ENCODE data around the gene PRDX5. TPM values are rescaled to one million over a fixed set of nuclear protein-coding genes. Genes with fewer than 3 reads are reported as not detected.
A peak's percentile ranks its signal among the peaks of the same experiment; 100 is the strongest.
"Not testable (repeated sequence)": the region's sequence is repeated elsewhere in the genome, so short reads cannot be mapped to it uniquely, and the experiment has no call there.

PRDX5 gene
- total RNA-seq, 2 donors from 2014 or later, result 401 to 435 TPM

DNA sequence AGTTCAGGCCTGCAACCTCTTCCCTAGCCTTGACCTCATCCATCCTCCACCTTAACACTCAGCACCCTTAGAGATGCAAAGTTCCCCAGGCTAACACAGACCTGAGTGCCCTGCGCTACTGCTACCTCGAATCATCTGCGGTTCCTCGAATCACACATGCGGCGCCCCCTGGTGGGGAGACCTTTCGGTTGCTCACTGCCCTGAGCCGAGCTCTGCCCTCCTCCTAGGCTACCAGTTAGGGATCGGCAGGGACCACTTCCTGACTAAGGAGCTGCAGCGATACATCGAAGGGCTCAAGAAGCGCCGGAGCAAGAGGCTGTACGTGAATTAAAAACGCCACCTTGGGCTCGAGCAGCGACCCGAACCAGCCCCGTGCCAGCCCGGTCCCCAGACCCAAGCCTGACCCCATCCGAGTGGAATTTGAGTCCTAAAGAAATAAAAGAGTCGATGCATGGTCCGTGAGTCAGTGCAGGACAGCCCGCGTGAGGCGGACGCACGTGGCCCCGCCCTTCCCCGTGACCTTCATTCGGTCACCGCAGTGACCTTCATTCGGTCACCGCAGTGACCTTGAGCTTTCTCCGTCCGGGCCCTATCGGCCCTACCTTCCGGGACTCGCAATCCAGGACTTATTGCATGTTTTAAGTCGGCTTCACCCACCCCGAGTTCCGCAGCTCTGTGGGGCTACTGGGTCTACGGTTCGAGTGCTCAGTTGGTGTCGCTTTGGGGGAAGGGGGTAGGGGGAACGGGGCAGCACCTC, 13.4 kb upstream of the PRDX5 start:
- DNase-seq (ENCODE audit: low spot score), result peak; percentile 96
- TF ChIP-seq, protein P1, sequence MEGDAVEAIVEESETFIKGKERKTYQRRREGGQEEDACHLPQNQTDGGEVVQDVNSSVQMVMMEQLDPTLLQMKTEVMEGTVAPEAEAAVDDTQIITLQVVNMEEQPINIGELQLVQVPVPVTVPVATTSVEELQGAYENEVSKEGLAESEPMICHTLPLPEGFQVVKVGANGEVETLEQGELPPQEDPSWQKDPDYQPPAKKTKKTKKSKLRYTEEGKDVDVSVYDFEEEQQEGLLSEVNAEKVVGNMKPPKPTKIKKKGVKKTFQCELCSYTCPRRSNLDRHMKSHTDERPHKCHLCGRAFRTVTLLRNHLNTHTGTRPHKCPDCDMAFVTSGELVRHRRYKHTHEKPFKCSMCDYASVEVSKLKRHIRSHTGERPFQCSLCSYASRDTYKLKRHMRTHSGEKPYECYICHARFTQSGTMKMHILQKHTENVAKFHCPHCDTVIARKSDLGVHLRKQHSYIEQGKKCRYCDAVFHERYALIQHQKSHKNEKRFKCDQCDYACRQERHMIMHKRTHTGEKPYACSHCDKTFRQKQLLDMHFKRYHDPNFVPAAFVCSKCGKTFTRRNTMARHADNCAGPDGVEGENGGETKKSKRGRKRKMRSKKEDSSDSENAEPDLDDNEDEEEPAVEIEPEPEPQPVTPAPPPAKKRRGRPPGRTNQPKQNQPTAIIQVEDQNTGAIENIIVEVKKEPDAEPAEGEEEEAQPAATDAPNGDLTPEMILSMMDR (IDR thresholded peaks at IDR 0.05), result peak; percentile 70 to 89
- H3K9me3 ChIP-seq, result no peaks in the 10 kb centered on the region
- peaks cover 0 to 43% of the 10 kb centered on the region in 2 donors for H3K4me1 ChIP-seq
- H3K27me3 ChIP-seq, result peaks cover 0 to 4% of the 10 kb centered on the region in 2 donors
- peak overlapping the region; percentile 82 to 87 for H3K4me3 ChIP-seq
- peak overlapping the region; percentile 95 to 97 for H3K27ac ChIP-seq
- peaks cover 8% of the 10 kb centered on the region for H3K36me3 ChIP-seq

DNA sequence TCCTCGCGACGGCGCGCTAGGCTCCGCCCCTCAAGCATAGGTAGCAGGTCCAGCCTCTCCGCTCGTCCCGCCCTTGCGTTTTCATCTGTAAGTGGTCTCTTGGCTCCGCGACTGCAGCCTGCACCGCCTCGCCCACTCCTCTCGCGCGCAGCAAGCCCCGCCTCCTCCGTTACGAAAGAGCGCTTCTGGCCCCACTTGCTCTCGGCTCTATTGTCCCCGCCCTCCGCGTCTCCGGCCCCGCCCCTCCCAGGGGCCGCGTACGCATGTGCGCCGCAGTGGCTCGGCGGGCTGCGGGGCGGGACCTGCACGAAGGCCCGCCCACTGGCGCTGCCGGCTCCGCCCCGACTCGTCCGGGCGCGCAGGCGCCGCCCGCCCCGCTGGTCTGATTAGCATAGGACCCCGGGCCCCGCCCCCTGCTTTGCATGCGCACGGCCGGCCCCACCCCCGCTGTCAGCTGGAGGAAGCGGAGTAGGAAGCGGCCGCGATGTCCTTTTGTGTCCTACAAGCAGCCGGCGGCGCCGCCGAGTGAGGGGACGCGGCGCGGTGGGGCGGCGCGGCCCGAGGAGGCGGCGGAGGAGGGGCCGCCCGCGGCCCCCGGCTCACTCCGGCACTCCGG, 12.7 kb upstream of the PRDX5 start, which contains the start of gene ESRRA:
Gene ESRRA, plus strand, starts transcription at position 450 of the 616 bp plus-strand sequence. CDS start 1,656 bp downstream, outside the sequence.
- H3K27ac ChIP-seq, result peak within 1 kb of the TSS; percentile 95 to 97
- DNase-seq (ENCODE audit: low spot score), result peak; percentile 100
- peak within 1 kb of the TSS; percentile 82 to 87 for H3K4me3 ChIP-seq
- H3K36me3 ChIP-seq, result peaks cover 8% of the 10 kb centered on the region
- H3K9me3 ChIP-seq, result no peaks in the 10 kb centered on the region
- peaks cover 0 to 36% of the 10 kb centered on the region in 2 donors for H3K4me1 ChIP-seq
- TF ChIP-seq, protein P1 (IDR thresholded peaks at IDR 0.05), result no peak
- peaks cover 0 to 4% of the 10 kb centered on the region in 2 donors for H3K27me3 ChIP-seq

DNA sequence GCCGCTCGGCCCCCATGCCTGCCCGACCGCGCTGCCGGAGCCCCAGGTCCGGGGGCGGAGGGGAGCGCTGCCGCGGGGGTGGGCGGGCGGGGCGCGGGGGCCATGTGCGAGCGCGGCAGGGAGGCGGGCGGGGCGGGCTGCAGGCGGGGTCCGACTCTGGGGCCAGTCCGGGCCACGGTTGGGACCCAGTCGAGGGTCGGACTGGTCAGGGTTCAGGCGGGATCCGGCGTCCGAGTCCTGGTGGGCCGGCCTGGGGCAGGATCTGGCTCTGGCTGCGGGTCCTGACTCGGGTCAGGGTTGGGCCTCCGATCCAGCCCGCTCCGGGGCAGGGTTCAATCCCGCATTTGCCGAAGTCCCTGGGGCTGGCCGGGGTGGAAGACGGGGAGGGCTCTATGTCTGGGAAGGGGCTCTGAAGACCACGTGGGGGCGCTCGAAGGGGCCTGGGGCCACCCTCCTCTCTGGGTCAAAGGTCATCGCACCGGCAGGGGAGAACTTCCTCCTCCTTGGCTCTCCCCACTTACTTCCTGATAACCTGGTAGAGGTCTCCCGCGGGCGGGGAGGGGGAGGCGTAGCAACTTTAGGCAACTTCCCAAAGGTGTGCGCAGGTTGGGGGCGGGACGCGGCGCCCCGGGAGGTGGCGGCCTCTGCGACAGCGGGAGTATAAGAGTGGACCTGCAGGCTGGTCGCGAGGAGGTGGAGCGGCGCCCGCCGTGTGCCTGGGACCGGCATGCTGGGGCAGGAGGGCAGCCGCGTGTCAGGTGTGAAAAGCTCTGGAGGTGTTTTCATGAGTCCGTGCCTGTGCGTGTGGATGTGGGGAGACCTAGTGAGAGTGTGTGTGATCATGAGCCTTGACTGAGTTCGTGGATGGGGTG, 12.0 kb upstream of the PRDX5 start:
- peaks cover 0 to 28% of the 10 kb centered on the region in 2 donors for H3K4me1 ChIP-seq
- TF ChIP-seq, protein P1 (IDR thresholded peaks at IDR 0.05), result peak in 1 of 2 donors; percentile 60

DNA sequence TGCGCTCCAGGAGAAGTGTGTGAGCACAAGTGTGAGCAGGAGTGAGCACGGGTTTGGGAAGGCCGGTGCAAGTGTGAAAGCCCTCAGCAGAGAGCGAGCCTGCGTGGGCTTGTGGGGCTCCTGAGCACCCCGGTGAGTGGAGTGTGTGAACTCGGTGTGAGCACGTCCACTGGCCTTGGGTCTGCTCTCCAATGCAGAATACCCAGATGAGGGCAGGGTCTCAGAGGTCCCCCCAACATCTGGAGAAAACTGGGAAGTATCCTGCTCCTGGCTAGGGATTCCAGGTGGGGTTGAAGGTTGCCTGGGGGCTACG, 11.4 kb upstream of the PRDX5 start:
- peaks cover 8% of the 10 kb centered on the region for H3K36me3 ChIP-seq
- no peak for DNase-seq (ENCODE audit: low spot score)
- peaks cover 0 to 4% of the 10 kb centered on the region in 2 donors for H3K27me3 ChIP-seq
- H3K27ac ChIP-seq, result peak overlapping the region; percentile 84 to 90
- TF ChIP-seq, protein P1 (IDR thresholded peaks at IDR 0.05), result no peak
- peak overlapping the region; percentile 82 to 87 for H3K4me3 ChIP-seq
- peaks cover 0 to 27% of the 10 kb centered on the region in 2 donors for H3K4me1 ChIP-seq
- no peaks in the 10 kb centered on the region for H3K9me3 ChIP-seq

More for the DNA sequence above, 12.0 kb upstream of the PRDX5 start:
- H3K27ac ChIP-seq, result peak overlapping the region; percentile 84 to 90
- no peaks in the 10 kb centered on the region for H3K9me3 ChIP-seq
- DNase-seq (ENCODE audit: low spot score), result peak; percentile 70
- peaks cover 8% of the 10 kb centered on the region for H3K36me3 ChIP-seq
- H3K4me3 ChIP-seq, result peak overlapping the region; percentile 82 to 87
- peaks cover 0 to 4% of the 10 kb centered on the region in 2 donors for H3K27me3 ChIP-seq

DNA sequence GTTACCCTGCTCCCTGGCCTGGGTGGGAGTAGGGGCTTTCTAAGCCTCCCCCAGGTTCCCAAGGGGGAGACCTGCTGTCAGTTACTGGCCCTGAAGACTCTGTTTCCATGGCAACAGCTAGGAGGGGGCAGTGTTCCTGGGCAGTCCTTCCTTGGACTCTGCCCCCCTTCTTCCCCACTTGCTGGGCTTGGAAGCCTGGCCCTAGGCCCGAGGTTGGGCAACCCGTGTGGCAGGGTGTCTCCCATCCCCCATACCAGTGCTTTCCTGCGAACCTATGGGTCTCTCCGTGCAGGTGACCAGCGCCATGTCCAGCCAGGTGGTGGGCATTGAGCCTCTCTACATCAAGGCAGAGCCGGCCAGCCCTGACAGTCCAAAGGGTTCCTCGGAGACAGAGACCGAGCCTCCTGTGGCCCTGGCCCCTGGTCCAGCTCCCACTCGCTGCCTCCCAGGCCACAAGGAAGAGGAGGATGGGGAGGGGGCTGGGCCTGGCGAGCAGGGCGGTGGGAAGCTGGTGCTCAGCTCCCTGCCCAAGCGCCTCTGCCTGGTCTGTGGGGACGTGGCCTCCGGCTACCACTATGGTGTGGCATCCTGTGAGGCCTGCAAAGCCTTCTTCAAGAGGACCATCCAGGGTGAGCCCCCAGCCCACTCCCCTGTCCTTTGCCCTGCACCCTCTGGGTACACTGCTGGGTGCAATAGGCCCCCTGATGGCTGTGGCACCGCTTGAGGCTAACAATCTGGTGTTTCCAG, 10.9 kb upstream of the PRDX5 start:
- no peaks in the 10 kb centered on the region for H3K9me3 ChIP-seq
- TF ChIP-seq, protein P1 (IDR thresholded peaks at IDR 0.05), result no peak
- H3K27me3 ChIP-seq, result no peaks in the 10 kb centered on the region
- no peak for DNase-seq (ENCODE audit: low spot score)
- H3K4me3 ChIP-seq, result peak overlapping the region; percentile 82 to 87
- peak overlapping the region; percentile 84 to 90 for H3K27ac ChIP-seq
- H3K36me3 ChIP-seq, result peaks cover 8% of the 10 kb centered on the region
- peaks cover 0 to 27% of the 10 kb centered on the region in 2 donors for H3K4me1 ChIP-seq

DNA sequence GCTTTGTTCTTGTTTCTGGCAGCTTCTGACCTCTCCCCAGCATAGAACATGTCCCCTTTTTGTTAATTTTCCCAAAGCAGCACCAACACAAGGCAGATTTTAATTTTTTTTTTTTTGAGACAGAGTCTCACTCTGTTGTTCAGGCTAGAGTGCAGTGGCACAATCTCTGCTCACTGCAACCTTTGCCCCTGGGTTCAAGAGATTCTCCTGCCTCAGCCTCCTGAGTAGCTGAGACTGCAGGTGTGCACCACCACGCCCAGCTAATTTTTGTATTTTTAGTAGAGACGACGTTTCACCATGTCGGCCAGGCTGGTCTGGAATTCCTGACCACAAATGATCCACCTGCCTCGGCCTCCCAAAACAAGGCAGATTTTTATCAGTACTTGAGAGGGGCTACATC, 10.1 kb upstream of the PRDX5 start:
- H3K4me1 ChIP-seq, result peaks cover 0 to 35% of the 10 kb centered on the region in 2 donors
- H3K4me3 ChIP-seq; H3K9me3 ChIP-seq; H3K36me3 ChIP-seq; H3K27ac ChIP-seq; H3K27me3 ChIP-seq; DNase-seq (ENCODE audit: low spot score): not testable (repeated sequence)

All from right atrium auricular region (tissue), 2 donors.